GM12873 (cell line): ENCODE results near the gene CELF2.

Experiments
- CTCF ChIP-seq: IDR thresholded peaks from 2 replicates; pipeline ENCODE4 v1.5.1; 2012; ENCODE audit warnings: low read depth, mild to moderate bottlenecking, moderate library complexity, low read length, control low read depth; ENCODE audit not compliant: insufficient read depth; ENCODE audit errors: missing control alignments

Gene CELF2

GRCh38 chr10:11049806-11050205 is 32.1 kb downstream of the CELF2 start:
- TF ChIP-seq CTCF = no peak

- no peak for TF ChIP-seq CTCF
These were observed 32.9 kb downstream of the CELF2 start for GRCh38 chr10:11050301-11051287.

GRCh38 chr10:11057018-11057417 is 39.3 kb downstream of the CELF2 start:
- TF ChIP-seq CTCF = no peak

- no peak for TF ChIP-seq CTCF
These were observed 39.8 kb downstream of the CELF2 start for GRCh38 chr10:11057448-11057847.

GRCh38 chr10:11057994-11058393 is 40.3 kb downstream of the CELF2 start:
- TF ChIP-seq CTCF = no peak

- TF ChIP-seq CTCF = no peak
These were observed 41.3 kb downstream of the CELF2 start for GRCh38 chr10:11058965-11059364.

- TF ChIP-seq CTCF = no peak
These were observed 46.2 kb downstream of the CELF2 start for GRCh38 chr10:11063856-11064255.
